Fibroblast of upper back skin (primary cell): ENCODE results near the gene TRPM8.
"Not testable (repeated sequence)": the region's sequence is repeated elsewhere in the genome, so short reads cannot be mapped to it uniquely, and the experiment has no call there.

Experiments used
- DNase-seq: peaks from one replicate; pipeline ENCODE4 v3.0.0-alpha.2; 2013

TRPM8 gene

DNA sequence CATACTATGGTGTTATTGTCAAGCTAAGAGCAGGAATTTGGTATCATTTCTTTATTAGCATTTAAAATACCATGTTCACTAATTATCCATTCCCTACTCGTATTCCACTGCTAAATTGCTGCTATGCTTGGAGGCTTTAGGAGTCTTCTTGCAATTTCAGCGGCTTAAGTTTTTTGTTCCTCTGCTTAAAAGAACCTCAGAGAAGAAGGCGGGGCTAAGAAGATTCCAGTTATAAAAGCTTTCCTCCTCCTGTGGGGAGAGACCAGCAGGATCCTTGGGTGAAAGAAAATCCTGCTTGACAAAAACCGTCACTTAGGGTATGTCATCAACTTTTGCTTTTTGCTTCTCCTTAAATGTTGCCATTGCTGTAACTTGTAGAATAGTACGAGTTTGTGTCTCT is at the start of gene TRPM8:
TRPM8 (plus strand) TSS at position 258 of the 400 bp plus-strand sequence. CDS start 9,165 bp downstream, outside the sequence.
- DNase-seq, result no peak

- DNase-seq, result peak; percentile 55
Measured at GRCh38 chr2:233867993-233868532, 49.1 kb upstream of the TRPM8 start, which contains the start of gene MSL3B. Gene MSL3B (minus strand): TSS chr2:233868386.

DNA sequence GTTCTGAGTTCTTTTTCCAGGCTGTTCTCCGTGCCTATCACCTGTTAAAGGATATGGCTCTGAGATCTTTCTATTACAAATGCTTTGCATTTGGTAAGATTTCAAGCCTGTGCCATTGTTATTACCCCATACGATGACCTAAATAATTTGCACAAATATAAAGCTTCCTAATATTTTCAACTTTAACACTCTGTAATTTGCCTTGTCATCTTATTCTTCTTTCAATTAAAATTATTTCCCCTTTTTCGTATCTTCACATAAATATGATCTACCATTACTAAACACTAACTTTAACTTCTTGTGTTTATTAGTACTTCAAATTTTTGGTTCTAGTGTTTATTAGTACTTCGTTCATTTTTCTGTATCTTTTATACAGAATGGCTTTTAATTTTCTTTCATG is 45.7 kb upstream of the TRPM8 start:
- DNase-seq, result no peak

DNA sequence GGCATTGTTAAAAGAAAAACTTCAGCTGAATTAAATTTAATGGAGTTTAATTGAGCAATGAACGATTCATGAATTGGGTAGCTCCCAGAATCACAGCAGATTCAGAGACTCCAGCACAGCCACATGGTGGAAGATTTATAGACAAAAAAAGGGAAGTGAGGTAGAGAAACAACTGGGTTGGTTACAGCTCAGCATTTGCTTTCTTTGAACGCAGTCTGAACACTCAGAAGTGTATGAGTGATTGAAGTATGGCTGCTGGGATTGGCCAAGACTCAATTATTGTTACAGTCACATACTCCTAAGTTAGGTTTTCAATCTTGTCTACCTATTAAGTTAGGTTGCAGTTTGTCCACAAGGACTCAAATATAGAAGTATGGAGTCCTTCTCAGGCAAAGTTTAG is 45.0 kb upstream of the TRPM8 start:
- not testable (repeated sequence) for DNase-seq

DNA sequence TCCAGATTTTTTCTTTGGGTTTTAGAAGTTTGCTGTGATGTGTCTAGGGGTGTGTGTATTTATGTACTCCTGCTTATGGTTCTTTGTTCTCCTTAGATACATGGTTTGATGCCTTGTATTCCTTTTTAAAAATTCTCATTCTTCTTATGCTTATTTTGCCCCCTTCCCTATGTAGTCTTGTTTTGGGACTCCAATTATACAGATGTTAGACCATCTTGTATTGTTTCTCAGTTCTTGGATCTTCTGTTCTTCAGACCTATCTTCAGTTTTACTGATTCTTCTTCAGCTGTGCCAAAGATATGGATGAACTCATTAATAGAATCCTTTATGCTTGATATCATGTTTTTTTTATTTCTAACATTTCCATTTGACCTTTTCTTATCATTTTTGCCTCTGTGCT is 34.8 kb upstream of the TRPM8 start:
- DNase-seq, result no peak

GRCh38 chr2:233892793-233893192 is 24.4 kb upstream of the TRPM8 start:
- DNase-seq, result no peak

DNA sequence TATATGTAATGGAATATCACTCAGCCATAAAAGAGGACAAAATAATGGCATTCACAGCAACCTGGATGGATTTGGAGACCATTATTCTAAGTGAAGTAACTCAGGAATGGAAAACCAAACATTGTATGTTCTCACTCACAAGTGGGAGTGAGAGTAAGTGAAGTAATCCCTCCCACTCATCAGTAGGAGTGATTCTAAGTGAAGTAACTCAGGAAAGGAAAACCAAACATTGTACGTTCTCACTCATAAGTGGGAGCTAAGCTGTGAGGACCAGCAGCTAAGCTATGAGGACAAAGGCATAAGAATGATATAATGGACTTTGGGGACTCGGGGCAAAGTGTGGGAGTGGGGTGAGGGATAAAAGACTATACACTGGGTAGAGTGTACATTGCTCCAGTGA is 20.9 kb upstream of the TRPM8 start:
- not testable (repeated sequence) for DNase-seq

DNA sequence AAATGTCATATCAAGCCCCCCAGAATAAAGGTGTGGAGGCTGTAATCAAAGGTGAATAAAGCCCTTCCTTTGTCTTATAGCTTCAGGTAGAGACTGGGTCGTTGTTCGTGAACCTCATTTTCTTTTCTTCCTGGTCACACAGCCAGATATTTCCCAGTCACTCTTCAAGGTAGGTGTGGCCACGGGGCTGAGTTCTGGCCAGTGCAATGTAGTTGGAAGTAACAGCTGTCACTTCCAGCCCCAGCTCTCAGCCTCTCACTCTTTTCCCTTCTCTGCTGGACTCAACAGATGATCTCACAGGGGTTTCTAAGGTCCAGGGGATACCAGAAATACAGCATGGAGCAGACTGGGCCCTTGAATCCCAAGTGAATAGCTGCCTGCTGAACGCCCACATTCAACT is 15.8 kb upstream of the TRPM8 start:
- no peak for DNase-seq

GRCh38 chr2:233901884-233902283 is 15.3 kb upstream of the TRPM8 start:
- no peak for DNase-seq

DNA sequence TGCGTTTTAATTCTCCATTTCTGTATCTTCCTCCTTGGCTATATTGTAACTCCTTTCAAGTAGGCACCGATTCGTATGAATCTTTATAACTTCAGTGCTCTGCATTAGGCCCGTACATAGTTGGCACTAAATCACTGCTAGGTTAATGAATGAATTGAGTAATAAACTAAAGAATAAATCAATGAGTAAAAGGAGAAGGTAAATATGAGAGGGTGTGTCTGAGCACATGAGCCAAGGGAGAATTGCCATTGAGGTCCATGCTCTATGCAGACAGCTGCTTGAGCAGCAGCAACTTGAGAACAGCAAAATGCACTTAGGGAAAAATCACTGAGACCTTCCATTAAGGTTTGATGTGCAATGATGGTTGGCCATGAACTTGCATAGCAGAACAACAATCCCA is 11.2 kb upstream of the TRPM8 start:
- DNase-seq, result no peak

- DNase-seq, result no peak
Measured at GRCh38 chr2:233907627-233908026, 9.5 kb upstream of the TRPM8 start.

GRCh38 chr2:233912691-233913423 is 4.3 kb upstream of the TRPM8 start:
- peak; percentile 42 for DNase-seq

DNA sequence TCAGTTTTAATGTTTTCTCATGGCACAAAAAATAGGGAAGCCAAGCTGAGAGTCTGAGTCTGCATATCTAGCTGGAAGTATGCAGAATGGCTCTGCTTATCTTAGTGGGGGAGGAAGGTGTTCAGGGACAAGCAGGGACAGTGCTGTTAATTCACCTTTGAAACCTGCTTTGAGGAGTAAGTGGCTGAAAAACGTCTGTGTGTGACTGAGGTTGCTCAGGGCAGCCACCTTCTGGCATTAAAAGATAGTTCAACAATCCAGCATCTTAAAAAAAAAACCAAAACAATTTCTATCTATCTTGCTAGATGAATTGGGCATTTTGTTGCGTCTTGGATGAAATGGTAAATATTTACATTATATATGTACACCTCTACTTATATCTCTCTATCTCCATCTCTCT is 2.0 kb upstream of the TRPM8 start:
- no peak for DNase-seq

DNA sequence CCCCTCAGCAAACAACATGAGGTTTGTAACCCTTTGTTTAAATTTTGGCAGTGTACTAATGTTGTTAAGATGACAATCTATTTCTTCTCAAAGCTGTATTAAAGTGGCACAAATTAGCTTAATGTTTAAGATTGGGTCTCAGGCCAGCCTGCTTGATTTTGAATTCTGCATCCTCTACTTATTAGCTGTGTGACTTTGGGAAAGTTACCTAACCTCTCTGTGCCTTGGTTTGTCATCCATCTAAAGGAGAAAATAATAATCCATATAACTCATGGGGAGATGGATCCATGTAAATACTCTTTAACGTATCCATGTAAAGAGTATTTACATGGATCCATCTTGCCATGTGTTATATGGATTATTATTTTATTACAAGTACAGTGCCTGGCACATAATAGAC is 2.1 kb downstream of the TRPM8 start:
- DNase-seq, result no peak

GRCh38 chr2:233919938-233920337 is 2.8 kb downstream of the TRPM8 start:
- peak; percentile 40 for DNase-seq

DNA sequence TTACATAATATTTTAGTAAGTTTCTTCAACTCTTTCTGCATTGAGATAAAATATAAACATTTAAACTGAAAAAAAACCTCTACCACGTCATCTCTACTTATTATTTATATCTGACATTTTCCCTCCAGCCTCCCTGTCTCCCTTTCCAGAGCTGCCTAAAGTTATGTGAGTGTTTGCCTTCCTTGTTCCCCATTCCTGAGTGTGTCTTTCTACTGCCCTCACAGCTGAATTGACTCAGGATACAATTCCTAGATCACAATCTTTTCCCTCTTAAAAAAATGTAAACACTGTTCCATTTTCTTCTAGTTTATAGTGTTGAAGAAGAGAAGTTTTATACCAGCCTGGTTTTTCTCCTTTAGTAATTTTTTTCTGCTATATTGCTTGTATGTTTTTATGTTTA is 5.3 kb downstream of the TRPM8 start:
- no peak for DNase-seq

GRCh38 chr2:233925402-233925801 is 8.2 kb downstream of the TRPM8 start:
- DNase-seq, result no peak

DNA sequence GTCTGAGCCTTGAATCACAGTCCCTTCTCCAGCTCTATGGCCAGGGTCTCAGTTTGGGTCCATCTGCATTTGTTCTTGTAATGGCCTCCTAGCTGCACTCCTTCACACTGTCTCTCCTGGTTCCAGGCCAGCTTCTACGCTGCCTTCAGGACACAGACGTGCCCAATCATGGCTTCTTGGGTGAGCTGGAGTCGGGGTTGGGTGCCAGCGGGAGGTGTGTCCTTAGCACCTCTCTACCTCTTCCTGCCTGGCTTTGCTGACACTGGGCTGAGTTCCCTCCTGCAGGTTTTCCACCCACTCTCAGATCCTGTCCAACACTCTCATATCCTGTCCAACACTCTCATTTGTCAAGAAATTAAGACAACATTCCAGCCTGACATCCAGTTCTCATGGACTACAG is 9.6 kb downstream of the TRPM8 start:
- DNase-seq, result no peak

GRCh38 chr2:233928594-233929351 is 11.6 kb downstream of the TRPM8 start:
- DNase-seq, result peak; percentile 9

DNA sequence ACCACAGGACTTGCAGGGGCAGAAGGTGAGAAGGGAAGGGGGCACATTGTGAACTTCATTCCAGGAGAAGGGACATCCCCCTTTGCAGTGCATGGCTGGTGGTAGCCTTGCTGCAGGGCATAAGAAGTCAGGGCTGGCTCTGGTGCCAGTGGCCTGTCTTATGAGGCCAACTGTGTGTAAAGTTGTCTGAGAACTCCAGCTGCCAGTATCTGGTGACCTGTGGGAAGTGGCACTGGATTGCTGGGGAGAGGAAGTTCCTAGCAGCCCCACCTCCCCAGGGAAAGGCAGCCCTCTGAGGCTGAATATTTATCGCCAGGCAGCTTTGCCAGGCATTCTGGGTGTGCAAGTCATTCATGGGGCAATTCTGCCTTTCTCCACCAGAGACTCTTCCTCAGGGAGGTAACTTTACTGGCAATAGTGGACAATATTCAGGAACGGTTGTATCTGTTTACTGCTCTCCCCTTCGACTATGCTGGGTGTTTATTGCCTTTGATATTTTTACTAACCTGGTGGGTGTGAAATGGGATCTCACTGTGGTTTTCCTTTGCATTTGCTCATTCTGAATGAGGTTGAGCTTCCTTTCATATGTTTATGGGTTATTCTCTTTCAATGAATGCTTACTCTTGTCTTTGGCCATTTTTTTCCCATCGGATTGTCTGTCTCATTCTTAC is 12.3 kb downstream of the TRPM8 start:
- DNase-seq, result no peak

- DNase-seq, result no peak
Measured at GRCh38 chr2:233934524-233934923, 17.4 kb downstream of the TRPM8 start.

DNA sequence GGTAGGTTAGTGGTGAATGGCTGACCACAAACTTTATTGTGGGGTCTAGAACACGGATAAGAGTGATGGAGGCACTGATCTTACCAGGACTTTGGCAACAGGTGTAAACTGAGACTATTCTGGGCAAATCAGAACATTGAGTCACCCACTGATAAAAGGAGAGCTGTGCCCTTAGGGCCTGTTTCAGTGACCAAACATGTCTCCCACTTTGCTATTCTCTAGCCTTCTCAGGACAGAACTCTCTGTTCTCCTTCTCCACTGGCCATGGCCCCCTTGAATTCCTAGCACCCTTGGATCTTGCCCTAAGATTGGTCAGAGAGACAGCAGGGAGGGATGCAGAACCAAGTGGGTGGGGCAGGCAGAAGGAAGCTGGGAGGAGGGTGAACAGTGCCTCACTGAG is 18.3 kb downstream of the TRPM8 start:
- no peak for DNase-seq

DNA sequence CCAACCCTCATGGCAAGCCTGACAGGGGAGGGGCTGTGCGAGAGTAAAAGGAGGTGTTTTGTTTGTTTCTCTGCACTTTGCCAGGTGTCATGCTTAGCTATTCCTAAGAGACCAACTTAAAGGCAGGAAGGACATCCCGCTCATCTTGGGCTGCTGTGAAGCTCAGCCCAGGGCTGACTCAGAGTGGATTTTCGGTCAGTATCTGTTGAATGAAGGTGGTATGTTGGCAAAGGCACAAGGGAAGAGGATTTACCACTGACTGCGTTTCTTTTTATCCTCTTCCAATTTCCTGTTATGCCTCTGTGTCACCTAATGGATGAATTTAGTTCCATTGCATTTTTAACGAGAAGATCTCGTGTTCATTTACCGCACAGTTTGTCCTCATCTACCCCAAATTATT is 18.9 kb downstream of the TRPM8 start:
- no peak for DNase-seq
